ENCODE data around the gene STPG3. TPM values are rescaled to one million over a fixed set of nuclear protein-coding genes. Genes with fewer than 3 reads are reported as not detected.
"Not testable (repeated sequence)": the region's sequence is repeated elsewhere in the genome, so short reads cannot be mapped to it uniquely, and the experiment has no call there.

The STPG3 gene
- total RNA-seq, 1 donor from 2014 or later = not detected

GRCh38 chr9:137233143-137233980, 17.7 kb upstream of the STPG3 start:
- no peak for DNase-seq (ENCODE audit: low read depth)

GRCh38 chr9:137234055-137234697, 16.9 kb upstream of the STPG3 start:
- no peak for DNase-seq (ENCODE audit: low read depth)

DNA sequence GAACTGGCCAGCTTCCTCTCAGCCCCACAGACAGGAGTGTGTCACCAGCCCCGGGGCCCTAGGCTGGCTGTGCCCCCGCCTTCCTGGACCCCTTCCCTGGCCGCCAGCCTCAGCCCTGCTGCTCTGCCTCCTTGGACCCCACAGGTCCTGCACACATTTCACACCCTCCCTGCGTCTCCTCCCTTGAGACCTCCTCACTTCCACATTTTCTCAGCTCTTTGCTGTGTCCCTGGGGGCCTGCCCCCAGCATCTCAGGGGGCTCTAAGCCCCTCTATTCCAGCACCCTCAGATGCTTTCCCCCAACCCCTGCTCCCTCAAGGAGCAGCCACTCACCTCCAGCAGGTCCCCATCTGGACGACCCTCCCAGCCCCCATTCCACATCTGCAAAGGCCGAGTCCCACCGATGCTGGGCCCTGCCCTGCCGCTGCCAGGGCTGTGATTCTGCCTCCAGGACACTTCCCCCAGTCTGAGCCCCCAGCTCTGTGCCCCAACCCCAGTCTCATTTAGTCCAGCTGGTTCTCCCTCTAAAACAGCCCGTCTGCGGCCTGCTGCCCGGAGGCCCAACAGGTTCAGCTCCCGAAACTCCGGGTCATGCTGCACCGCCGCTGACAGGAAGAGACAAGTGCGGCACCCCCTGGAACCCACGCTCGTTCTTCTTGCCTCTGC, 16.2 kb upstream of the STPG3 start:
- no peak for DNase-seq (ENCODE audit: low read depth)

DNA sequence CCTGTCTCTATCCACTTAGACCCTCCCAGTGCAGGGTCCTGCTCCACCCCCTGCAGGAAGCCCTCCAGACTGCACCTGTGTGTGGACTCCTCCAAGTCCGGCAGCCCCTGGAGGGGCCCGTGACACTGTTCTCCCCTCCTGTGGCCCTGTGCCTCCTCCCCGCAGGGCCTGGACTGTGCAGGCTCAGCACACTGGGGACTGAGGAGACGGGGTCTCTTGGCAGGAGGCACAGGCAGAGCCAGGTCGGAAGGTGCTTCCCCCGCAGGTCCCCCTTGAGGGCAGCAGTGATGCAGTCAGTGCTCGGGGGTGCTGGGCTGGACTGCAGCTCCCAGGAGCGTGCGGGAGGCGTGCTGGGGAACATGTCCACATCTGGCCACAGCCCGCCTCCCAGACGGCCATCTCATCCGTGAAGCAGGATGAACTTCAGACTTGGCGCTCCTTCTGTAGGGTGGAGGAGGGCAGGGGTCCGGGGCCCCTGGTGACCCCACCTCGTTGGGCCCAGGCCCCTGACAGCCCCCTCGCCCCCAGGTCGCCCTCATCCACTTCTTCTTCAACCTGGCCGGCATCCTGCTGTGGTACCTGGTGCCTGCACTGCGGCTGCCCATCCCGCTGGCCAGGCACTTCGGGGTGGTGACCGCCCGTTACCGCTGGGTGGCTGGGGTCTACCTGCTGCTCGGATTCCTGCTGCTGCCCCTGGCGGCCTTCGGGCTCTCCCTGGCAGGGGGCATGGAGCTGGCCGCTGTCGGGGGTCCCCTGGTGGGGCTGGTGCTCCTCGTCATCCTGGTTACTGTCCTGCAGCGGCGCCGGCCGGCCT, 15.5 kb upstream of the STPG3 start:
- no peak for DNase-seq (ENCODE audit: low read depth)

DNA sequence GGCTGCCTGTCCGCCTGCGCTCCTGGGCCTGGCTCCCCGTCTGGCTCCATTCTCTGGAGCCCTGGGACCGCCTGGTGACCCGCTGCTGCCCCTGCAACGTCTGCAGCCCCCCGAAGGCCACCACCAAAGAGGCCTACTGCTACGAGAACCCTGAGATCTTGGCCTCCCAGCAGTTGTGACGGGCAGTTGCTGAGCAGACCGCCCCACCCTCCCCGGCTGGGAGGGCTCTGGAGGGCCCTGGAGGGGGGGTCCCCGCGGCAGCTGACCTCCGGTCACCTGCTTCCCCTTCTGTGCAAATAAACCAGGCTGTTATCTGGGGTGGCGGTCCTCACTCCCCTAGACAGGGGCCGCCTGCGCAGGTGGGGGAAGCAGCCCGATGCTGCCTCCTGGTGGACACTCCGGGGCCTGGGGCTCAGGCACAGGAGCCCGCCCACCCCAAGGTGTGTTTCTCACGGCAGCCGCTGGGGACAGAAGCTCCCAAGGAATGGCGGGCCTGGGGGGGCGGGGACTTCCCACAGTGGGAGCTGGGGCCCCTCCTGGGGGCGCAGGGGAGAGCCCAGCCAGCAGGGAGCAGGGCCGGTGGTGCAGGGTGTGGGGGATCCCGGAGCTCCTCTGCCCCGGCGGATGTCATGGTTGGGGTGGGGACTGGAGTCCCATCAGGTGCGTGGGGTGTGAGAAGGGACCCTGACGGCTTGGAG, 14.7 kb upstream of the STPG3 start:
- peak; percentile 40 for DNase-seq (ENCODE audit: low read depth)

GRCh38 chr9:137236936-137237421, 14.1 kb upstream of the STPG3 start:
- DNase-seq (ENCODE audit: low read depth) = no peak

- DNase-seq (ENCODE audit: low read depth) = no peak
Measured at GRCh38 chr9:137237759-137238726, 13.0 kb upstream of the STPG3 start.

GRCh38 chr9:137239541-137240200, 11.4 kb upstream of the STPG3 start:
- peak; percentile 27 for DNase-seq (ENCODE audit: low read depth)

DNA sequence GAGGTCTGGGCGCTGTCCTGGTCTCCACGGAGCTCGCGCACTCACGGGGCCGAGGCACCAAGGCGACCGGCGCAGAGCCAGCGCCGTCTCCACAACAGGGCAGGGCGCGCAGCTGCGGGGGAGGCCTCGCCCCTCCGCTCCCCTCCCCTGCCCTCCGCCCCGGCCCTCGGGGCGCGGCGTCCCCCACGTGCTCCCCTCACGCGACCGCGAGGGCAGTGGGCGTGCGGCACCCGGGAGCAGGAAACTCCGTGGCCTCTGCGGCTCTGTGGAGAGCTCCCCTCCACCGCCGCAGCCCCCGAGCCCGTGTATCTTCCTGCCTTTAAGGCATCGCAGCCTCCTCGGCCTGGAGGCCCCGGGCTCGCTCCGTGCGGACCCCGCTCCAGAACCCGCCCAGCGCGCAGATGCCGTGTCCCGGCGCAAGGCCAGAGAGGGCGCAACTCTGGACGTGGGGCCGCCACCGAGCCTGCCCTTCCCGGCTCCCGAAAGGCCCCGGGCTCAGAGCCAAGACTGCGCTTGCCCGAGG, 10.7 kb upstream of the STPG3 start:
- peak; percentile 31 for DNase-seq (ENCODE audit: low read depth)

- DNase-seq (ENCODE audit: low read depth) = peak; percentile 99
Measured at GRCh38 chr9:137240841-137241489, 10.1 kb upstream of the STPG3 start, which contains the start of gene TUBB4B. TUBB4B (plus strand) TSS chr9:137241287; CDS start chr9:137241361, 74 bp downstream.

GRCh38 chr9:137241490-137242268, 9.4 kb upstream of the STPG3 start:
- DNase-seq (ENCODE audit: low read depth) = no peak

DNA sequence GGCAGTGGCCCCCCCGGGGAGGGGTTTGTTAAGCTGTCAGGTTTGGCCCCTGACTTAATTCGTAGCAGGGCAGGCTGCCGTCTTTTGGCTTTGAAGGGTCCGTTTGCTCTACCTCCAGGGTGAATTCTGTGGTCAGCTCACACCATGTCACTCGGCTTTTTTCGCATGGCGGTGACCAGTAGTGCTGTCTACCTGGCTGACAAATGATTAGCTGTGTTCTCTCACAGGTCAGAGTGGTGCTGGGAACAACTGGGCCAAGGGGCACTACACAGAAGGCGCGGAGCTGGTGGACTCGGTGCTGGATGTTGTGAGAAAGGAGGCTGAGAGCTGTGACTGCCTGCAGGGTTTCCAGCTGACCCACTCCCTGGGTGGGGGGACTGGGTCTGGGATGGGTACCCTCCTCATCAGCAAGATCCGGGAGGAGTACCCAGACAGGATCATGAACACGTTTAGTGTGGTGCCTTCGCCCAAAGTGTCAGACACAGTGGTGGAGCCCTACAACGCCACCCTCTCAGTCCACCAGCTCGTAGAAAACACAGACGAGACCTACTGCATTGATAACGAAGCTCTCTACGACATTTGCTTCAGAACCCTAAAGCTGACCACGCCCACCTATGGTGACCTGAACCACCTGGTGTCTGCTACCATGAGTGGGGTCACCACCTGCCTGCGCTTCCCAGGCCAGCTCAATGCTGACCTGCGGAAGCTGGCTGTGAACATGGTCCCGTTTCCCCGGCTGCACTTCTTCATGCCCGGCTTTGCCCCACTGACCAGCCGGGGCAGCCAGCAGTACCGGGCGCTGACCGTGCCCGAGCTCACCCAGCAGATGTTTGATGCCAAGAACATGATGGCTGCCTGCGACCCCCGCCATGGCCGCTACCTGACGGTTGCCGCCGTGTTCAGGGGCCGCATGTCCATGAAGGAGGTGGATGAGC, 8.6 kb upstream of the STPG3 start:
- no peak for DNase-seq (ENCODE audit: low read depth)

DNA sequence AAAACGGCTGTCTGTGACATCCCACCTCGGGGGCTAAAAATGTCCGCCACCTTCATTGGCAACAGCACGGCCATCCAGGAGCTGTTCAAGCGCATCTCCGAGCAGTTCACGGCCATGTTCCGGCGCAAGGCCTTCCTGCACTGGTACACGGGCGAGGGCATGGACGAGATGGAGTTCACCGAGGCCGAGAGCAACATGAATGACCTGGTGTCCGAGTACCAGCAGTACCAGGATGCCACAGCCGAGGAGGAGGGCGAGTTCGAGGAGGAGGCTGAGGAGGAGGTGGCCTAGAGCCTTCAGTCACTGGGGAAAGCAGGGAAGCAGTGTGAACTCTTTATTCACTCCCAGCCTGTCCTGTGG, 7.8 kb upstream of the STPG3 start:
- not testable (repeated sequence) for DNase-seq (ENCODE audit: low read depth)

GRCh38 chr9:137243626-137244485, 7.2 kb upstream of the STPG3 start:
- no peak for DNase-seq (ENCODE audit: low read depth)

Data from renal cortical epithelial cell (primary cell).